Ishikawa (cell line): ENCODE measurements around the gene NFIX.

Source experiments
- CEBPB ChIP-seq: IDR thresholded peaks from 2 replicates; pipeline ENCODE4 v1.6.1; 2012
- CREB1 ChIP-seq: IDR thresholded peaks from 2 replicates; pipeline ENCODE4 v1.6.1; 2012; ENCODE audit warnings: low read depth
- EGR1 ChIP-seq: IDR thresholded peaks from 2 replicates; pipeline ENCODE4 v1.6.1; 2012
- EP300 ChIP-seq: IDR thresholded peaks from 2 replicates; pipeline ENCODE4 v1.6.1; 2012; ENCODE audit warnings: borderline replicate concordance
- FOXM1 ChIP-seq: IDR thresholded peaks from 2 replicates; pipeline ENCODE4 v1.6.1; 2012; ENCODE audit warnings: low read depth, borderline replicate concordance
- NFIC ChIP-seq: IDR thresholded peaks from 2 replicates; pipeline ENCODE4 v1.6.1; 2012
- RAD21 ChIP-seq: IDR thresholded peaks from 2 replicates; pipeline ENCODE4 v1.6.1; 2012; ENCODE audit warnings: low read depth
- TAF1 ChIP-seq: IDR thresholded peaks from 2 replicates; pipeline ENCODE4 v1.6.1; 2012; ENCODE audit warnings: low read depth, mild to moderate bottlenecking
- TCF12 ChIP-seq: IDR thresholded peaks from 2 replicates; pipeline ENCODE4 v1.6.1; 2012; ENCODE audit warnings: low read depth
- TEAD4 ChIP-seq: IDR thresholded peaks from 2 replicates; pipeline ENCODE4 v1.6.1; 2012
- YY1 ChIP-seq: IDR thresholded peaks from 2 replicates; pipeline ENCODE4 v1.6.1; 2012; ENCODE audit warnings: low read depth
- ZBTB7A ChIP-seq: IDR thresholded peaks from 2 replicates; pipeline ENCODE4 v1.6.1; 2012; ENCODE audit warnings: low read depth
- TF ChIP-seq, protein P1 (sequence below): IDR thresholded peaks from 2 replicates; pipeline ENCODE4 v1.6.1; 2012
- TF ChIP-seq, protein P2 (sequence below): IDR thresholded peaks from 2 replicates; pipeline ENCODE4 v1.6.1; 2012
- TF ChIP-seq, protein P3 (sequence below): IDR thresholded peaks from 2 replicates; pipeline ENCODE4 v1.6.1; 2012; ENCODE audit warnings: low read depth, mild to moderate bottlenecking

Gene NFIX

DNA sequence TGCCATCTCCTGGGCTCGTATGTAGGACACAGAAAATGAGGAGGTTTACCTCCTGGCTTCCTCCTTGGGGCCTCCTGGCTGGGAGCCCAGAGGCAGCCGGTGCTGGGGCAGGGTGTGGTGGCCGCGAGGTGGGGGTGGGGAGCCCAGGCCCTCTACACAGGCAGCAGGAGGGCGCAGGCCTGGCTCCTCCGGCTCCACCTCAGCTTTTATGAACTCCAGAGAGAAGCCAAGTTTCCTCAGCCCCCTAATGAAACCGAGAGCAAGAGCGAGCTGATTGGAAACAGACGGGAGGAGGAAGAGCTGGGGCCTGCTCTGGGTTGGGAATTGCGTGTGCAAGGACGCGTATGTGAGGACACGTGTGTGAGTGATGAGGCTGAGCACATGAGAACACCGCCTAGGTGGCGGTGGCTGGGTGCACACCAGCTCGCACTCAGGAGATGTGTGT lies 84.3 kb downstream of the NFIX start:
- TF ChIP-seq TCF12 (no peak), NFIC (peak; percentile 59)
- TF ChIP-seq, protein P1, sequence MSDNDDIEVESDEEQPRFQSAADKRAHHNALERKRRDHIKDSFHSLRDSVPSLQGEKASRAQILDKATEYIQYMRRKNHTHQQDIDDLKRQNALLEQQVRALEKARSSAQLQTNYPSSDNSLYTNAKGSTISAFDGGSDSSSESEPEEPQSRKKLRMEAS: no peak

DNA sequence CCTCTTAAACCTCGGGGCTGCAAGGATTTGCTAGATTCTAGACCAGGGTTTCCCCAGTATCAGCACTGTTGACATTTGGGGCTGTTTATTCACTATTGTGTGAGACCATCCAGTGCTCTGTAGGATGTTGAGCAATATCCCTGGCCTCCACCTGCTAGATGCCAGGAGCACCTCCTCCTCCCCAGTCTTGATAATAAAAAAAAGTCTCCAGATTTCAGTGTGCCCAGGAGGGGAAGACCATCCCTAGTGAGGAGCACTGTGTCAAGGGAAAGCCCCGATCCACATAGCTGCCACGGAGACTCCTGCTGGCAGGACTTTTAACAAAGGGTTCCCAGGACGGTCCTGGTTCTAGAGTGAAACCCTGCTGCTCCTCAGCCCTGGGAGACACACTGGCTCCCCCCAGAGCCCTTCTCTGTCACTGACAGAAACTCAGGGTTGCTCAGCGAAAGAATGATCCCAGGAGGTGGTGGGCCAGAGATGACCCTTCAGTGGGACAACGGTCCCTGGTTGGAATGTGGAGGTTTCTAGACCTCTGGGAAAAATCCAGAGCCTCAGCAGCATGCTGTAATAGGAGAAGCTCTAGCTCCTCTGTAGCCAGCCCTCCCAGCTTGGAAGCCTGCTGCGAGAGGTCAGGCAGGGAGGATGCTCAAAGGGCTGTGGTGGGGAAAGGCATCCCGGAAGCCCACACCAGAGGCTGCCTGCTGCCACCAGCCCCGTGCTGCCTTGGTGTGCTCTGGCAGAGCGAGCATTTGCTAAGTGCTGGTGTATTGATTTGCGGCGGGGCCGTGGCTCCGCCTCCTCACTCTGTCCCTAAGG lies 87.1 kb downstream of the NFIX start:
- TF ChIP-seq EGR1 (no peak), RAD21 (peak; percentile 52), YY1 (no peak), TCF12 (no peak), TAF1 (no peak), NFIC (no peak), FOXM1 (no peak), TEAD4 (0 out of 2 replicates have a peak, but pooled peaks have one; percentile 3), ZBTB7A (no peak), CREB1 (no peak), EP300 (0 out of 2 replicates have a peak, but pooled peaks have one; percentile 7), CEBPB (peak; percentile 71)
- TF ChIP-seq, protein P2, sequence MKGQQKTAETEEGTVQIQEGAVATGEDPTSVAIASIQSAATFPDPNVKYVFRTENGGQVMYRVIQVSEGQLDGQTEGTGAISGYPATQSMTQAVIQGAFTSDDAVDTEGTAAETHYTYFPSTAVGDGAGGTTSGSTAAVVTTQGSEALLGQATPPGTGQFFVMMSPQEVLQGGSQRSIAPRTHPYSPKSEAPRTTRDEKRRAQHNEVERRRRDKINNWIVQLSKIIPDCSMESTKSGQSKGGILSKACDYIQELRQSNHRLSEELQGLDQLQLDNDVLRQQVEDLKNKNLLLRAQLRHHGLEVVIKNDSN: no peak
- TF ChIP-seq, protein P1: no peak
- TF ChIP-seq, protein P3, sequence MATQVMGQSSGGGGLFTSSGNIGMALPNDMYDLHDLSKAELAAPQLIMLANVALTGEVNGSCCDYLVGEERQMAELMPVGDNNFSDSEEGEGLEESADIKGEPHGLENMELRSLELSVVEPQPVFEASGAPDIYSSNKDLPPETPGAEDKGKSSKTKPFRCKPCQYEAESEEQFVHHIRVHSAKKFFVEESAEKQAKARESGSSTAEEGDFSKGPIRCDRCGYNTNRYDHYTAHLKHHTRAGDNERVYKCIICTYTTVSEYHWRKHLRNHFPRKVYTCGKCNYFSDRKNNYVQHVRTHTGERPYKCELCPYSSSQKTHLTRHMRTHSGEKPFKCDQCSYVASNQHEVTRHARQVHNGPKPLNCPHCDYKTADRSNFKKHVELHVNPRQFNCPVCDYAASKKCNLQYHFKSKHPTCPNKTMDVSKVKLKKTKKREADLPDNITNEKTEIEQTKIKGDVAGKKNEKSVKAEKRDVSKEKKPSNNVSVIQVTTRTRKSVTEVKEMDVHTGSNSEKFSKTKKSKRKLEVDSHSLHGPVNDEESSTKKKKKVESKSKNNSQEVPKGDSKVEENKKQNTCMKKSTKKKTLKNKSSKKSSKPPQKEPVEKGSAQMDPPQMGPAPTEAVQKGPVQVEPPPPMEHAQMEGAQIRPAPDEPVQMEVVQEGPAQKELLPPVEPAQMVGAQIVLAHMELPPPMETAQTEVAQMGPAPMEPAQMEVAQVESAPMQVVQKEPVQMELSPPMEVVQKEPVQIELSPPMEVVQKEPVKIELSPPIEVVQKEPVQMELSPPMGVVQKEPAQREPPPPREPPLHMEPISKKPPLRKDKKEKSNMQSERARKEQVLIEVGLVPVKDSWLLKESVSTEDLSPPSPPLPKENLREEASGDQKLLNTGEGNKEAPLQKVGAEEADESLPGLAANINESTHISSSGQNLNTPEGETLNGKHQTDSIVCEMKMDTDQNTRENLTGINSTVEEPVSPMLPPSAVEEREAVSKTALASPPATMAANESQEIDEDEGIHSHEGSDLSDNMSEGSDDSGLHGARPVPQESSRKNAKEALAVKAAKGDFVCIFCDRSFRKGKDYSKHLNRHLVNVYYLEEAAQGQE: no peak

DNA sequence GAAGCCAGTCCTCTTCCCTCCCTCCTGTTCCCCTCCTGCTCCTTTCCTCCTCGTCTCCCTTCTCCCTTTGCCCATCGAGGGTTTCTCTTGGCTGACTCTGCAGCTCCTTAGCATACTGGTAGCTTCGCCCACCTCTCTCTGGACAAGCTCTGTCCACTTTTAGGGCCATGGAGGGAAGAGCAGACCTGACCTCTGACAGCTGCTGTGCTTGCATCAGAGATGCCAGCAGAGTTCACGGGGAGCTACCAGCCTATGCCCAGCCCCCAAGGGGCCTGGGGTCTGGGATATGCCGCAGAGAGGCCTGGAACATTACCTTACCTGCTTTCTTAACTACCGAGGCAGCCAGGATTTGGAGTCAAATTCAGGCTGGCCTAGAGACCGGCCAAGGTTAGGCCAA lies 87.7 kb downstream of the NFIX start:
- TF ChIP-seq, protein P1: no peak
- TF ChIP-seq YY1 (no peak), RAD21 (no peak)
- TF ChIP-seq, protein P3: no peak

DNA sequence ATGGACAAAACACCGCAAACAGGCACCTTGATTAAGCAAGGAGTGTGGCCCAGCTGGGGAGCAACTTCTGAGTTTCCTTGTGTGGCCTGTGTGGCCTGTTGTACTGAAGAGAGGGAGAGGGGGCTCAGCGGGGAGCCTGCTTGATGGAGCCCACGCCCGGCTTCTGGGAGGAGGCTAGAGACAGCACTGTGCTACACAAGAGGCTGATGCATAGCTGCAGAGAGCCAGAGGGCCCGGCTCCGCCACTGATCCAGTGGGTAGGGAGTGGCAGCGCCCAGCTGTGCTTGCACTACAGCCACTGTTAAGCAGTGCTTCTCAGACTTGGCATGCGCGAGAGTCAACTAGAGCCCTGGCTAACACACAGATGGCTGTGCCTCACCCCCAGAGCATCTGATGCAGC lies 88.4 kb downstream of the NFIX start:
- TF ChIP-seq, protein P3: no peak
- TF ChIP-seq NFIC: no peak
- TF ChIP-seq, protein P2: no peak
- TF ChIP-seq TEAD4: no peak
- no peak for TF ChIP-seq EP300
- TF ChIP-seq TAF1: no peak
- TF ChIP-seq YY1: no peak
- TF ChIP-seq CREB1: no peak
- TF ChIP-seq EGR1: no peak
- no peak for TF ChIP-seq TCF12
- no peak for TF ChIP-seq CEBPB
- no peak for TF ChIP-seq ZBTB7A
- no peak for TF ChIP-seq FOXM1
- no peak for TF ChIP-seq RAD21
- TF ChIP-seq, protein P1: no peak
